Panc1 (cell line): ENCODE data around the gene OR51E2.

Experiments
- CTCF ChIP-seq: fragments of 450-650 bp; IDR thresholded peaks from 2 replicates; pipeline ENCODE4 v1.5.1; 2017; ENCODE audit warnings: mild to moderate bottlenecking
- POLR2AphosphoS5 ChIP-seq: IDR thresholded peaks from 2 replicates; pipeline ENCODE4 v1.6.1; 2012; ENCODE audit warnings: mild to moderate bottlenecking, low read depth, low read length, moderate library complexity
- REST ChIP-seq, 2 experiments: IDR thresholded peaks; 2 replicates each; pipeline ENCODE4 v1.6.1; 2011 to 2012; ENCODE audit warnings: low read depth in 2 of 2, control low read depth in 1 of 2, low read length in 1 of 2, mild to moderate bottlenecking in 1 of 2, moderate library complexity in 1 of 2; ENCODE audit not compliant: insufficient read depth in 1 of 2
- SIN3A ChIP-seq: IDR thresholded peaks from 2 replicates; pipeline ENCODE4 v1.6.1; 2012; ENCODE audit warnings: low read depth, mild to moderate bottlenecking, low read length, moderate library complexity, borderline replicate concordance; ENCODE audit not compliant: insufficient read depth

- TF ChIP-seq POLR2AphosphoS5 (no peak), CTCF (no peak), SIN3A (no peak), REST (IDR thresholded peaks at IDR 0.05; ENCODE audit: insufficient read depth in 1 of 2, low read depth in 2 of 2, low read length in 1 of 2) (no peak)
These were observed 2.2 kb downstream of the OR51E2 start for GRCh38 chr11:4695442-4695841.
